ENCODE results near the gene AP3S2.

DNA sequence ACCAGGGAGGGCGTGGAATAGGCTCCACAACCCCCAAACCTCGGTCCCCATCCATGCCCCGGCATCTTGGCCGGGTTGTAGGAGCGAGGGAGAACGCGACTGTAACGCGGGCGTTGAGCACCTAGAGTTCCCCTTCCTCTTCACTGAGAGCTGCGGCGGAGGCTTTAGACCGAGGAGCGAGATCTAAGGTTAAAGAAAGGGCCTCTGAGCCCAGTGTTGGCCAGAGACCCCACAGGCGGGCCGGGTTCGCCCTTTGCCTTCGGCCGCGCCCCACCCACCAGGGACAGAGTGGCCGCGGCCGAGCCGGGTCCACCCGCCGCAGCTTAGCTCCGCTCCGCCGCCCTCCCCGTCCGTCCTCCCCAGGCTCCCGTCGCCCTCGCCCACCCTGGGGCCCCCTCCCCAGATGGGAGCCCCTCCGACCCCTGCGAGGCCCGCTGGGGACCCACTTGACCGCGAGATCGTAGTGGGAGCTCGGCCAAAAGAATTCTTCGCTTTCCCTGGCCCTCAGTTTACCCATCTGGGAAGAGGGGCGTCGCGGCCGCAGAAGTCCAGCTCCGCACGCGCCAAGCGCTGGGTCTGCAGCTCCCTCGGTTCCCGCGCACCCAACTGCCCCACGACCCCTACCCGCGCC, 79.6 kb downstream of the AP3S2 start:
- no peak for TF ChIP-seq CTCF (conservative IDR thresholded peaks at IDR 0.05; ENCODE audit: low read depth in 2 of 2)
- no peak for TF ChIP-seq EZH2phosphoT487 (IDR thresholded peaks at IDR 0.05; ENCODE audit: unreplicated experiment)

All from GM23338 (cell line).